A673 (cell line): ENCODE measurements around the gene CDK2AP2.

Experiments used
- EZH2 ChIP-seq: fragments of 200-600 bp; sonication (generic); IDR thresholded peaks from 2 replicates; pipeline ENCODE4 v1.6.1; 2017; ENCODE audit warnings: borderline replicate concordance, low read depth, mild to moderate bottlenecking, mixed read lengths, antibody characterized with exemption, low read length; ENCODE audit not compliant: poor library complexity, severe bottlenecking
- TF ChIP-seq, protein P1 (sequence below): fragments of 300-800, 200-600 bp; sonication (generic); conservative IDR thresholded peaks from 2 replicates; pipeline ENCODE4 v1.5.1; 2017; ENCODE audit warnings: low read depth, mild to moderate bottlenecking, antibody characterized with exemption, low read length, moderate library complexity, mixed read lengths

- TF ChIP-seq, protein P1, sequence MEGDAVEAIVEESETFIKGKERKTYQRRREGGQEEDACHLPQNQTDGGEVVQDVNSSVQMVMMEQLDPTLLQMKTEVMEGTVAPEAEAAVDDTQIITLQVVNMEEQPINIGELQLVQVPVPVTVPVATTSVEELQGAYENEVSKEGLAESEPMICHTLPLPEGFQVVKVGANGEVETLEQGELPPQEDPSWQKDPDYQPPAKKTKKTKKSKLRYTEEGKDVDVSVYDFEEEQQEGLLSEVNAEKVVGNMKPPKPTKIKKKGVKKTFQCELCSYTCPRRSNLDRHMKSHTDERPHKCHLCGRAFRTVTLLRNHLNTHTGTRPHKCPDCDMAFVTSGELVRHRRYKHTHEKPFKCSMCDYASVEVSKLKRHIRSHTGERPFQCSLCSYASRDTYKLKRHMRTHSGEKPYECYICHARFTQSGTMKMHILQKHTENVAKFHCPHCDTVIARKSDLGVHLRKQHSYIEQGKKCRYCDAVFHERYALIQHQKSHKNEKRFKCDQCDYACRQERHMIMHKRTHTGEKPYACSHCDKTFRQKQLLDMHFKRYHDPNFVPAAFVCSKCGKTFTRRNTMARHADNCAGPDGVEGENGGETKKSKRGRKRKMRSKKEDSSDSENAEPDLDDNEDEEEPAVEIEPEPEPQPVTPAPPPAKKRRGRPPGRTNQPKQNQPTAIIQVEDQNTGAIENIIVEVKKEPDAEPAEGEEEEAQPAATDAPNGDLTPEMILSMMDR, result no peak
- TF ChIP-seq EZH2, result no peak
These were observed 37.5 kb downstream of the CDK2AP2 start for GRCh38 chr11:67470337-67471002.
